NT2/D1 (cell line): ENCODE results near the gene LACC1.

Experiments used
- SUZ12 ChIP-seq: IDR thresholded peaks from 2 replicates; pipeline ENCODE4 v1.6.1; 2011; ENCODE audit not compliant: insufficient read length, insufficient read depth; ENCODE audit errors: extremely low read depth
- YY1 ChIP-seq: IDR thresholded peaks from 2 replicates; pipeline ENCODE4 v1.6.1; 2011; ENCODE audit not compliant: insufficient read length, insufficient read depth
- ZNF274 ChIP-seq: IDR thresholded peaks from 2 replicates; pipeline ENCODE4 v1.6.1; 2011; ENCODE audit warnings: mild to moderate bottlenecking, low read depth, low read length

DNA sequence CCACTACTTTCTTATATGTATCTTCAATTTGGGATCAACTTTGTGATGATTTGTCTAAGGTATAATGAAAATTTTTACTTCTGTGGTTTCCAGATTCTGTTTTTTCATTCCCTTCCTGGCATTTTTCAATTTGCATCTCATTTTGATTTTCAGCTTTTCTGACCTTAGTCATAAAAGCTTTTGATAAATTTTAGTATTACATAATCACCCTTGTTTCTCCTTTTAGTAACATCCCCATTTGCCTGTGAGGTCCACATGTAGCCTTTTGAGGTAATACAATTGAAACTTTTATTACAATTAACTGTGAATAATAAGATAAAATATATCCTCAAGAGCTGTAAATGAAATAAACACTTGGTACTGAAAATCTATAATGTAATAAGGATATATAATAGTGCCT, 31.2 kb downstream of the LACC1 start:
- TF ChIP-seq ZNF274: no peak
- TF ChIP-seq YY1: no peak
- no peak for TF ChIP-seq SUZ12
